Upper lobe of left lung (tissue), 6 donors: ENCODE measurements around the gene TMEM89. TPM values are rescaled to one million over a fixed set of nuclear protein-coding genes. Genes with fewer than 3 reads are reported as not detected.

Source experiments
- ATAC-seq, 2 donors: fragments of 200-7000 bp; cut with Tn5 transposase; one replicate each; pipeline ENCODE4 v1.9.1; 2022; ENCODE audit warnings: mild to moderate bottlenecking in 2 of 2, moderate library complexity in 2 of 2; ENCODE audit not compliant: low FRiP score in 2 of 2
- DNase-seq, 2 donors: peaks; one replicate each; pipeline ENCODE4 v3.0.0-alpha.2; 2019 to 2020
- H3K27ac ChIP-seq, 4 donors: fragments of 200-600 bp; sonication (generic); one replicate each; pipeline ENCODE4 v1.5.1; 2016 to 2019
- H3K27me3 ChIP-seq, 4 donors: fragments of 200-600 bp; sonication (generic); one replicate each; pipeline ENCODE4 v1.5.1; 2017 to 2019
- H3K36me3 ChIP-seq, 4 donors: fragments of 200-600 bp; sonication (generic); one replicate each; pipeline ENCODE4 v1.5.1; 2016 to 2019
- H3K4me1 ChIP-seq, 4 donors: fragments of 200-600 bp; sonication (generic); one replicate each; pipeline ENCODE4 v1.5.1; 2018 to 2019
- H3K4me3 ChIP-seq, 4 donors: fragments of 200-600 bp; sonication (generic); one replicate each; pipeline ENCODE4 v1.5.1; 2017 to 2019; ENCODE audit warnings: mild to moderate bottlenecking in 2 of 4, moderate library complexity in 1 of 4
- H3K9me3 ChIP-seq, 4 donors: fragments of 200-600 bp; sonication (generic); one replicate each; pipeline ENCODE4 v1.5.1; 2018 to 2019
- EP300 ChIP-seq, 4 donors: sonication (generic); formaldehyde crosslinking; IDR thresholded peaks; one replicate each; pipeline ENCODE4 v1.5.1; 2017; ENCODE audit warnings: antibody characterized with exemption in 4 of 4, control low read depth in 2 of 4
- POLR2A ChIP-seq, 4 donors: fragments of 450-650 bp; IDR thresholded peaks; one replicate each; pipeline ENCODE4 v1.5.1; 2016 to 2017; ENCODE audit warnings: antibody characterized with exemption in 4 of 4, mild to moderate bottlenecking in 2 of 4
- POLR2AphosphoS5 ChIP-seq, 2 donors: sonication (generic); formaldehyde crosslinking; IDR thresholded peaks; one replicate each; pipeline ENCODE4 v1.5.1; 2017; ENCODE audit warnings: antibody characterized with exemption in 2 of 2
- WGBS, 2 donors: methylation state at CpG; one replicate each; pipeline ENCODE4 v1.1.5; 2017 to 2018; 5-methylcytosine and 5-hydroxymethylcytosine counted together
- total RNA-seq, 6 donors: library from RNA; depleted of rRNA in 4 of 6; stranded (reverse); fragments of >200 nt in 4 of 6; gene quantifications; one replicate each; pipeline versions ENCODE4 v1.1.0 to v1.2.1, GENCODE V29; 2016 to 2021
- TF ChIP-seq, protein P1 (sequence below), 6 experiments: fragments of 450-650 bp in 4 of 6; fragments of 200-600 bp in 2 of 6; sonication (generic) in 2 of 6; IDR thresholded peaks; one replicate each; pipeline ENCODE4 v1.5.1; 2016 to 2019; ENCODE audit warnings: antibody characterized with exemption in 6 of 6
- donor health status: DM: no; HTN: no; CAD: no; lungs with moderate emphysema.
- donor health status: DM: no; HTN: yes; CAD: no; lungs with severe emphysema.

TMEM89 gene
- total RNA-seq, 6 donors from 2014 or later, result 0.67 TPM; not detected in 5

DNA sequence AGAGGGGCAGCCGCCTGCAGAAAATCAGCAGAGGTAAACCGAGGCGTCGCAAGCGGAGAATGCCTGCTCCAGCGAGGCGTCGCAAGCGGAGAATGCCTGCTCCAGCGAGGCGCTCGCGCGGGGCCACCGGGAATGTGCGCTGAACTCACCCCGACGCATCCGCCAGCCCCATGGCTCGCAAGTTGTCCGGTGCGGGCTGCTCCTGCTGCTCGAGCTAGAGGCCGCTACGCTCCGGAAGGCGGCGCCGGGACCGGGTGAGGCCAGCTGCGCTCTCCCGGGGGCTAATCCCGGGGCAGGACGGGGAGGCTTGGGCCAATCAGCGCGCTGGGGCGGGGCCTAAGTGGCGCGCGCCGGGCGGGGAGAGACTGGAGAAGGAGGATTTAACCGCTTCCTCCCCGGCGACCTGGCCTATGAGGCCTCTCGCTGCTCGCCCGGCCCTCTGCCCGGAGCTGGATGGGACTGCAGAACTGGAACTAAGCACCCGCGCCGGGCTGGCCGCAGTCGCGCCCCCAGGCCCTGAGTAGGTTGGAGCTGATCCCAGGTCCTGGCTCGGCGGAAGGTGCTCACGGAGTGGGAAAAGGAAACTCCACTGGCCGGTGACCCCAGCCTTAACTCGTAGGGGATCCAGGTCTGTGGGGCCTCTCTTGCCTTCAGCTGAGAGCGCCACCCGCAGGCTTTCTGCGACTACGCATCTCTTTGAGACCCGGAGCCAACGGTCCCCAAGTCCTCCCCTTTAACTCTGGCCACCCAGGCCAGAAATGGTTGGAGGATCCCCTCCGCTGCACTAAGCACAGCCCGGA lies 13.9 kb upstream of the TMEM89 start, which contains the start of gene SLC26A6:
TSS of gene SLC26A6 (minus strand) at position 240 of the 800 bp plus-strand sequence. CDS start at position 172, 68 bp downstream.
- Histone ChIP-seq H3K4me3 (peak within 1 kb of the TSS; percentile 77 to 98 (median 87)), H3K36me3 (peaks cover 0 to 29% (median 11%) of the 10 kb centered on the region in 4 donors), H3K9me3 (no peaks in the 10 kb centered on the region), H3K27ac (peak within 1 kb of the TSS; percentile 71 to 86 (median 82)), H3K4me1 (peaks cover 18 to 26% (median 23%) of the 10 kb centered on the region in 4 donors), H3K27me3 (no peaks in the 10 kb centered on the region)
- peak; percentile 98 to 99 for ATAC-seq
- WGBS, 2 donors, result 2% methylated on average over 25 of the region's 68 CpGs; no CpG with 5 or more reads in 1 of the 2 donors
- TF ChIP-seq POLR2A (IDR thresholded peaks at IDR 0.05), result peak in 2 of 4 donors; percentile 39 to 72
- TF ChIP-seq POLR2AphosphoS5 (IDR thresholded peaks at IDR 0.05), result peak in 1 of 2 donors; percentile 83
- TF ChIP-seq EP300 (IDR thresholded peaks at IDR 0.05), result no peak
- TF ChIP-seq, protein P1, sequence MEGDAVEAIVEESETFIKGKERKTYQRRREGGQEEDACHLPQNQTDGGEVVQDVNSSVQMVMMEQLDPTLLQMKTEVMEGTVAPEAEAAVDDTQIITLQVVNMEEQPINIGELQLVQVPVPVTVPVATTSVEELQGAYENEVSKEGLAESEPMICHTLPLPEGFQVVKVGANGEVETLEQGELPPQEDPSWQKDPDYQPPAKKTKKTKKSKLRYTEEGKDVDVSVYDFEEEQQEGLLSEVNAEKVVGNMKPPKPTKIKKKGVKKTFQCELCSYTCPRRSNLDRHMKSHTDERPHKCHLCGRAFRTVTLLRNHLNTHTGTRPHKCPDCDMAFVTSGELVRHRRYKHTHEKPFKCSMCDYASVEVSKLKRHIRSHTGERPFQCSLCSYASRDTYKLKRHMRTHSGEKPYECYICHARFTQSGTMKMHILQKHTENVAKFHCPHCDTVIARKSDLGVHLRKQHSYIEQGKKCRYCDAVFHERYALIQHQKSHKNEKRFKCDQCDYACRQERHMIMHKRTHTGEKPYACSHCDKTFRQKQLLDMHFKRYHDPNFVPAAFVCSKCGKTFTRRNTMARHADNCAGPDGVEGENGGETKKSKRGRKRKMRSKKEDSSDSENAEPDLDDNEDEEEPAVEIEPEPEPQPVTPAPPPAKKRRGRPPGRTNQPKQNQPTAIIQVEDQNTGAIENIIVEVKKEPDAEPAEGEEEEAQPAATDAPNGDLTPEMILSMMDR (IDR thresholded peaks at IDR 0.05), result peak; percentile 21 to 71 (median 52)
- DNase-seq, result peak; percentile 98 to 100

DNA sequence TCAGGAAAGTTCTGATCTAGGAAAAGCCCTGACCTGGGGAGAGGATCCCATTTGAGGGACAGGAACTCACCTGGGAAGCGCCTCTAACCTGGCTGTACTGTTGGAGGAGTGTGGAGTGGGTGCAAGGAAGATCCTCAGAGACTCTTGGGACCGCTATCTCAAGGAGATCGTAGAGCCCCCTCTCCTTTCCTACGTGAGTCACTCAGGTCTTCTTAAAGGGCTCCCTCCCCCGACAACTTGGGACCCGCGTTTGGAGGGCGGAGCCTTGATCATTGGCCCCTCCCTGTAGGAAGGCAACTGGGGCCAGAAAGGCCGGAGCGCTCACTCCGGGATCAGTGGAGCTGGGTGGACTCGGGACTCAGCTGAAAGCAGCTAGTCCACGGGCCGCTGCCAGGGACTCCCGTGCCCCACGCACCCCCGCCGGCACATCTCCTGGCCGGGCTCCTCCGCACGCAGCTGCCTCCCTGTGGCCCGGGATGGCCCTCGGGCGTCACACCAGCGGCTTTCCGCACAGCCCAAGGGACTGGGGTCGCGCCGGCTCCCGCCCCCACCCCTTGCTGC lies 13.2 kb upstream of the TMEM89 start:
- 10% methylated on average over 8 to 9 of the region's 30 CpGs for WGBS, 2 donors
- TF ChIP-seq POLR2A (IDR thresholded peaks at IDR 0.05), result no peak
- TF ChIP-seq, protein P1 (IDR thresholded peaks at IDR 0.05), result no peak
- TF ChIP-seq EP300 (IDR thresholded peaks at IDR 0.05), result no peak
- no peak for TF ChIP-seq POLR2AphosphoS5 (IDR thresholded peaks at IDR 0.05)
- Histone ChIP-seq H3K27me3 (no peaks in the 10 kb centered on the region), H3K27ac (peak overlapping the region; percentile 71 to 86 (median 82)), H3K9me3 (no peaks in the 10 kb centered on the region), H3K36me3 (peaks cover 0 to 34% (median 17%) of the 10 kb centered on the region in 4 donors), H3K4me3 (peak overlapping the region; percentile 77 to 98 (median 87)), H3K4me1 (peaks cover 18 to 26% (median 23%) of the 10 kb centered on the region in 4 donors)
- peak in 1 of 2 donors; percentile 72 for DNase-seq
- ATAC-seq, result peak; percentile 10 to 70

DNA sequence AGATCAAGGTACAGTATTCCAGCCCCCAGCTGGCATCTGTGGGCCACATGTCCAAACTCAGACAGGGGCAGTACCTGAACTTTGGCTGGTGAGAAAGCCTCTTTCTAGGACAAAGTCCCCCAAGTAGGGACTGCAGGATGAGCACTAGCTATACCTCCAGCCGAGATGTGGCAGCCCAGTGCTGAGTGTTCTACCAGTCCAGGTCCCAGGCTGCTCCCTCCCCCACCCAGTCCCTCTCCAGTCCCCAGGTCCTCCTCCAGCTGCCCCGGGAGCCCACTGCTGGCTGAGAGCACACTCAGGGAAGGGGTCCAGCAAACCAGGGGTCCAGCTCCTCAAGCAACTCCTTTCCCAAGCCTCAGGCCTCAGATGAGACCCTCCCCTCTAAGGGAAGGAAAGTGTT lies 12.2 kb upstream of the TMEM89 start:
- Histone ChIP-seq H3K36me3 (peaks cover 0 to 44% (median 24%) of the 10 kb centered on the region in 4 donors), H3K27ac (peak overlapping the region in 1 of 4 donors; percentile 79), H3K27me3 (no peaks in the 10 kb centered on the region), H3K9me3 (no peaks in the 10 kb centered on the region), H3K4me1 (peaks cover 18 to 26% (median 23%) of the 10 kb centered on the region in 4 donors), H3K4me3 (no peak overlapping the region)
- TF ChIP-seq POLR2A (IDR thresholded peaks at IDR 0.05) (no peak), EP300 (IDR thresholded peaks at IDR 0.05) (no peak), POLR2AphosphoS5 (IDR thresholded peaks at IDR 0.05) (no peak)
- TF ChIP-seq, protein P1 (IDR thresholded peaks at IDR 0.05), result no peak
- 86 to 95% methylated on average over 1 to 2 of the region's 2 CpGs for WGBS, 2 donors
- ATAC-seq (no peak), DNase-seq (no peak)

DNA sequence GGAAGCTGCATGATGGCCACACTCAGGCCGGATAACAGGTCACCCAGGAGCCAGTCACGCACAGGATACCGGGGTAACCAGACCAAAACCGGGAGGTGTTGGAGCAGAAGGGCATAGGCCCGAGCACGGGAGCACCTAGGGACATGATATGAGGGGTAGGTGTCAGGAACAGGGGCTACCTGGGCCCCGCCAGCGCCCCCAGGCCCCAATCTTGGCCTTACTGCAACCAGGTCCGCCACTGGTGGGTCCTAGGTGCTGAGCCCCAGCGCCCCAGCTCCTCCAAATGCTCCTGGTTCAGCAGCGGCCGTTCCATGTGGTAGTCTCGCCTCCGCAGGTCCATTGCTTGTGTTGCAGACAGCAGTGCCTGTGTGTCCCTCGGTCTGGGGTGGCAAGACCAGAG lies 11.7 kb upstream of the TMEM89 start:
- WGBS, 2 donors, result 97% methylated on average over 13 to 15 of the region's 15 CpGs
- ATAC-seq (no peak), DNase-seq (peak in 1 of 2 donors; percentile 77)
- peaks cover 0 to 48% (median 26%) of the 10 kb centered on the region in 4 donors for H3K36me3 ChIP-seq
- no peak overlapping the region for H3K27ac ChIP-seq
- H3K4me3 ChIP-seq, result no peak overlapping the region
- no peaks in the 10 kb centered on the region for H3K9me3 ChIP-seq
- no peak for TF ChIP-seq EP300 (IDR thresholded peaks at IDR 0.05)
- TF ChIP-seq POLR2AphosphoS5 (IDR thresholded peaks at IDR 0.05), result no peak
- no peak for TF ChIP-seq POLR2A (IDR thresholded peaks at IDR 0.05)
- TF ChIP-seq, protein P1 (IDR thresholded peaks at IDR 0.05), result no peak
- peaks cover 18 to 26% (median 23%) of the 10 kb centered on the region in 4 donors for H3K4me1 ChIP-seq
- H3K27me3 ChIP-seq, result no peaks in the 10 kb centered on the region
